Stimulated activated CD4-positive, alpha-beta T cell treated with anti-CD3 and anti-CD28 coated beads, Interleukin-12 subunit alpha, Interleukin-12 subunit beta, amount 100 ng/mL, for 48 hours (primary cell): ENCODE data around the gene ANXA6.

Experiments used
- DNase-seq, 3 donors: peaks; one replicate each; pipeline ENCODE4 v3.0.0-alpha.2; 2020; ENCODE audit warnings: low read depth in 2 of 3, low spot score in 1 of 3

Gene ANXA6

DNA sequence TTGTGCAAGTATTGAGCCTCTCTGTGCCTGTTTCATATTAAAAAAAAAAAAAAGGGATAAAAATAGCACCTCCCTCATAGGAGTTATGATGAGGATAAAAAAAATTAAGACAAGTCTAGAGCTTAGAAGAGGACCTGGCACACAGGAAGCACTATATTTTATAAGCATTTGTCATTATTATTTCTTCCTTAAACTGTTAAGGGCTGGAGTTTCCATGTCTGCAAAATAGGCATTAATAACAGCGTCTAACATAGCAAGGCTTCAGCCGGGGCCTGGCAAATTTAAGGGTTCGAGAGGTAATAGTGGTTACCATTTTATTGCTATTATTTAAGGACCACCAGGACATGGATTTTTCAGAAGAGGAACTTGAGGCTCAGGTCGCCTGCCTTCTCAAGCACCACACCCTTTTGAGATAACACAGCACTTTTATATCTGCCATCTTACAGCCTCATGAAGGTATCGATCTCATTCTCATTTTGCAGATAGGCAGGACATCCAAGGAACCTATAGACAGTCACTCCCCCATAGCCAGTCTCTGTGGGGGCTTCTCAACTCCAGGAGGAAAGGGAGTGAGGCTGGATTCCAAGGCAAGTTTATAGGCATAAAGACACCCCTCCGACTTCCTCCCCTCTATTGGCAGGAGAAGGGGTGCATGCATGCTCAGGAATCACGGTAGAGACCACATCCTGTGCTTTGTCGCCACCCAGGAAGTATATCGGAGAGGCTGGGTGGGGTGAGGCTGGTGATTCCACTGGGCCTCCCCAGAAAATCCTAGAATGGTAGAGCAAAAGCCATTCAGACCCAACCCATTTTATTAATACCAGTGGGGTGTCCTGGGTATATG lies 2.4 kb downstream of the ANXA6 start:
- no peak for DNase-seq

DNA sequence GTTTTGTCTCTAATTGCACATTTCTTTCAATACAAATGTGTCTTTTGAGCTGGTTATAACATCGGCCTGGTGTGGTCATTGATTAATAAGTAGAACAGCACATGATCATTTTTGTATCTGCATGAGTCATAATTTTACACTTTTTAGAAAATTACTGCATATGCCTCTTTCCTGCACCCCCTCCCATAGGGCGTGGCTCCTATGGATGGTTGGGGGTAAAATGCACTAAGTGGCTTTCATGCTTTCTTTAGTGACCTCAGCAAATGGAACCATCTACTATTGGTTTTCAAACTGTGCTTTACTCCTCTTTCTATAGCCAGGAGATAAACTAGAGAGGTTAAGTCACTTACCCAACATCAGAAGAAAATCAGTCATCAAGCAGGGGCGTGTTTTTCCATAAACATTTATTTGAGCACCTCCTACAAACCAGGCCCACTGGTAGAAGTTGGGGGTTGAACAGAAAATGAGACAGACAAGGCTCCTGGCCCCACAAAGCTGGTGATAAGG lies 3.8 kb downstream of the ANXA6 start:
- peak in 2 of 3 donors; percentile 49 to 63 for DNase-seq

DNA sequence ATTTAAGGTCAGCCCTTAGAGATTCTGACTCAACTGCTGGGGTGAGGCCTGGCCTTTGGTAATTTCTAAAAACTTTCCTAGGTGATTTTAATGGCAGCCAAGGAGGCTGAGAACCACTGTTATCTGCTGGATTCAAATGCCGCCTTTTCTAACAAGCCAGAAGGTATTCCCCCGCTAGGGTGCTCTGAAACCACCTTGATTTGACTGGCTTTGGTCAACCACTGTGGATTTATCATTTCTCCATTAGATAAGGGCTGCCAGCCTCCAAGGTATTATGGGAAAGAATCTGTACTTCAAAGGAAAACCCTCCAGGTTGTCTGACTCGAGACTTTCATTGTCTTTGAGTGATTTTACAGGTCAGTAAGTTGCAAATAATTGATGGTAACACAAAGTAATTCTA lies 4.3 kb downstream of the ANXA6 start:
- DNase-seq, result no peak

DNA sequence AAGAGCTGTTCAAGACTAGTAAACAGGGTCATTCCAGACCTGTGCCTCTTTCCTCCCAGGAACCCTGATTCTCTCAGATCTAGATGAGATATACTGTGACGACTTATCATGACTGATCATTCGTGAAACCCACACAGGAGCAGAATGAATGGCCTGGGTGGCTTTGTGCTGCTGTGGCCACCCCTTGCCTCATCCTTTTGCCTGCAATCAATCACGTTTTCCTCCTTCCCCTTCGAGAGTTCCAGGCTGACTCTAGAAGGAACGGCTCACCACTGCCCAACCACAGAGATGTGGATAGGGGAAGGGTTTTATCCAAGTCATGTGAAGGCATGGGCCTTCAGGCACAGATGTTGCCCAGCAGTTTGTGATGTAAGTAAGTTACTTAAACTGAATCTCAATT lies 5.8 kb downstream of the ANXA6 start:
- peak; percentile 59 to 72 (median 67) for DNase-seq

DNA sequence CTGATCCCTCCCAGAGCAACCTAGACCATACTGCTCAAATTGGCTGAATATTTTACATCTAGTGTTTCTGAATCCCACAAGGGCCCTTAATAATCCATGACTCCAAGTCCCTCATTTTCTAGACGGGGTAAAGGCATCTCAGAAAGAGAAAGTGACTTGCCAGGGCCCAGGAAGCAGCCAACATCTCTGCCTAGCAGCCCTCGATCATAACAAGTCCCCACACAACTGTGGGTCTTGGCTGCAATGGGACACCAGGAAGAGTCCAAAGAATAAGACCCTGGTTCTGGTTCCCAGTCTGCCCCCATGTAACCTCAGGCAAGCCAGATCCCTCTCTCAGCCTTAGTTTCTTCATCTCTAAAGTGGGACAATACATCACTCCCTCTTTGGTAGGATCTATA lies 6.3 kb downstream of the ANXA6 start:
- no peak for DNase-seq

DNA sequence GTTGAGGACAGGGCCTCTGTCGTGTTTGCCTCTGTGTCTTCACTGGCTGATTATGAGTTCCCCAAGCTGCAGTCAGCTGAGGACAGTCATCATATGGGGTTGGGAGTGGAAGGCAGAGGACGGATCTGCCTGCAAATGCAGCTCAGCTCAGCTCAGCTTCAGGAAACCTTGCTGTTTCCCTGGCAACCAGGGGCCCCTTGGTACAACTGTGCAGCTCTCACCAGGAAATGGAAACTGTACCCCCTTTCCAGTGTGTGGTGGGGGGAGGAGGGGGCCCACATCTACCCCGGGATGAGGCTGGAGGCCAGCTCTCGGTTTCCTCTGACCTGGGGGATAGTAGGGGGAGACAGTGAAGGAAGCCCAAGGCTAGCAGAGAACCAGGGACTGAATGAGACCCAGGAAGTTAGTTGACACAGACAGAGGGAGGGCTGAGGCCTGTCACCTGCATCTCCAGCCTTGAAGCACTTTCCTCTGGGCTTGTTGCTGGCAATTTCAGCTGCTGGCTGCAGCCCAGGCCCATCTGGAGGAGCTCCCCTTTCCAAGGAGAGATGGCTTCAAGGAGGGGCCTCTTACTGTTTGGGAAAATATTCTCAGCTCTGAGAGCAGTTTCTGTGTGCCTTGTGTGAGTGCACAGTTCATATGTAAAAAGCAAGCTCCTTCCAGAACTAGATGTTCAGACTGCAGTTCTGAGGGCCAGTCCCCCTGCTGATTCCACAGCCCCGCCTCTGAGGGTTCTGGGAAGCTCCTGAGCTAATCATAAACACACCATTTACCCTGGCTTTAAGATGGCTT lies 6.9 kb downstream of the ANXA6 start:
- DNase-seq, result peak; percentile 50 to 57 (median 54)

DNA sequence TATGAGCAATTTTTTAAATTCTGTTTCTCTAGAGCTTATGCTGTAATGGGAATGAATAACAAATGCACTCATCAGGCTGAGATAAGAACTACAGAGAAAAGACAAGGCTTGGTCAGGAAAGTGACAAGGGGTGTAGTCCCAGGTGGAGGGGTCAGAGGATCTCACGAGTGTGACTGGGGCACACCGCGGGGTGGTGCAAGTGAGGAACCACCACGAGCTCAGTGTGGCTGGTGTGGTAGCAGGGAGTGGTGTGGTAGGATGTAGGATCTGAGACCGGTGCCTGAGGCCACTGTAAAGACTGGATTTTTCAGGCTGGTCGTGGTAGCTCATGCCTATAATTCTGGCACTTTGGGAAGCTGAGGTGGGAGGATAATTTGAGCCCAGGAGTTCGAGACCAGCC lies 9.0 kb downstream of the ANXA6 start:
- DNase-seq, result no peak

DNA sequence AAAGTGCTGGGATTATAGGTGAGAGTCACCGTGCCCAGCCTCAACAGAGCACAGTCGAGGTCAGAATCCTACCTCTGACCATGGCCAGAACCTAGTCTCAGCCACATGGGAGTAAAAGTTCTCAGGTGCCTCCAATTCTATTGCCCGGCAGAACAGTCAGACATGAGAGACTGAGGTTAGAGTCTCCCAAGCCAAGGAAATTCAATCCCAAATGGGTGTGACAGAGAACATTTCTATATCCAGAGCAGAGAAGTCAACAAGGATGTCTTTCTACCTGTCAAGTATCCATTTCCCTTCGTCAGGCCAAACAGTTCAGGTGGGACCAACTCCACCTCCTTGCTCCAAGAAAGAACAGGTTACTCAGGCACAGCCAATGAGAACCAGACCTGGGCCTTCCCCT lies 10.5 kb downstream of the ANXA6 start:
- DNase-seq, result no peak

DNA sequence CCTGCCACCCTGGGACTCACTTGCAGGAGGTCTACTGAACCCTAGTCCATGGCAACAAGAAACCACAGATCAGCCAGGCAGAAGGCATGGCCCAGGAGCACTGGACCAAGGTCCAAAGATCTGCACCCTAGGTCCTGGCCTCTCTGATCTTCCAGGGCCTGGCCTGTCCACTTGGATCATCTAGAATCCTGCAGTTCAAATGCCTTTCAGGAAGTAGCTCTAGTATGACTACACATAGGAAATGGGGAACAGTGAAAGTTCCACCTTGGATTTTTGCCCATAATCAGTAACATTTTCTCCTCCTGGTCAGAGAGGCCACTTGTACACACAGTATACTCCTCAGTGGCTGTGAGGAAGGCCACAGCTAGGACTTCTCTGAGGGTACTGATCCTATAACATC lies 11.5 kb downstream of the ANXA6 start:
- DNase-seq, result no peak

DNA sequence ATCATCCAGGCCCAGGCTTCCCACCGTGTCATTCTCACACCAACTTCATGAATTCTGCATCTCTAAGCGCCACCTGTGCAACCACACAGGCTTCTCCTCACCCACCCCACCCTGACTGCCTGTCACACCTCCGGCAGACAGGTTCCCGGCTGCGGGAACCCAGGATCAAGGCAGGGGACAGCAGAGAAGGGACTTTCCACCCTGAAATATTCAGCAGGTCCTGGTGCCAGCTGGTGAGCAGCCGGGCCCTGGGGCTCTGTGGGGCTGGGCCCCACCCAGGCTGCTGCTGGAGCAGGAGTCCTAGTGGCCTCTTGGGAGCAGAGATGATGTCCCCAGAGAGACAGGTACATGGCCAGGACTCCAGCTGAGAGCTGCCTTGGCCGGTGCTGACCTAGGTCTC lies 12.7 kb downstream of the ANXA6 start:
- no peak for DNase-seq

DNA sequence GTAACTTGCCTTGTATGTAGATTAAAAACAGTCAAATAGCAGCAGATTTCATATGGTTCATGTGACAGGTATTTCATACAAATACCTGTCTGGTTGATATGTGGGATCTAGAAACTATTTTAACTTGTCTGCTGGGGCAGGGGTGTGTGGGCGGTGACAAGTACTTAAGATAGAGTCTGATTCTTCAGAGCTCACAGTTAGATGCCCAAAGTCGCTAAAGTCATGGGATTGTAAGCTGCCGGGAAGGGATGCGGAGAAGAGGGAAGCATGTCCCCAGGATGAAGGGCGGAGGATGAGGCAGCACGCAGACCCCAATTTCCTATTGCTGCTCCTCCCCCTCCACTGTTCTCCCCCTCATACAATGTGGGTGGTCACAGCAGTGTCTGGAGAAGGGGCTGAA lies 13.3 kb downstream of the ANXA6 start:
- DNase-seq, result no peak

DNA sequence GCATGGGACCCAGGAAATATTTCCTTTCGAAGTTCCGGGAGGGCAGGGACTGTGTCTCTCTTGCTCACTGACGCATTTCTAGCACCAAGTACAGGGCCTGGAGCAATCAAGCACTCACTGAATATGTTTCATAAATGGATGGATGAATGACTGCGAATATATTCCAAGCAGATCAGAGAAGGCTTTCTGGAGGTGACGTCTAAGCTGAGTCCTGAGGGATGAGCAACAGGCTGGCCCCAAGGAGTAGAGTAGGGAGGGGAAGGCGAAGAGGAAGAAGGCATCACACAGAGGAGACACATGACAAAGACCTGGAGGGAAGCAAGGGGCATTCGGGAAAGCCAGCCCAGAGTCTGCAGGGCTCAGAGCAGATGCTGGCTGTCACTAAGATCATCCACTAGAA lies 13.9 kb downstream of the ANXA6 start:
- no peak for DNase-seq

DNA sequence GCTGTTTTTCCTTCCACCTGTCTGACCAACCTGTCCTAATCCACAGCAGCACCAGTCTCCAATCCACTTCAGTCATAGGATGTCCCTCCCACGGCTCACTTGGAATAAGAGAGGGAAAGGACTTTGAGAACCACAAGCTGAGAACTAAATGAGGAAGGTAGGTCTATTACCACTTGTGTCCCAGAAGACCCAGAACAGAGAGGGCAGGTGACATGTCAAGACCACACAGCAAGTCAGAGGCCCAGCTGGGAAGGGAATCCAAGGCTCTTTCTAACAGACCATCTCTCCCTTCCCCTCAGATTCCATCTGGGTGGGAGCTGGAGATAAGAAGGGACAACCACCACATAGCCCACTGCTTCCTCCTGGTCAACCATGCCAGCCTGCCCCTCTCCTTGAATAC lies 14.6 kb downstream of the ANXA6 start:
- no peak for DNase-seq

DNA sequence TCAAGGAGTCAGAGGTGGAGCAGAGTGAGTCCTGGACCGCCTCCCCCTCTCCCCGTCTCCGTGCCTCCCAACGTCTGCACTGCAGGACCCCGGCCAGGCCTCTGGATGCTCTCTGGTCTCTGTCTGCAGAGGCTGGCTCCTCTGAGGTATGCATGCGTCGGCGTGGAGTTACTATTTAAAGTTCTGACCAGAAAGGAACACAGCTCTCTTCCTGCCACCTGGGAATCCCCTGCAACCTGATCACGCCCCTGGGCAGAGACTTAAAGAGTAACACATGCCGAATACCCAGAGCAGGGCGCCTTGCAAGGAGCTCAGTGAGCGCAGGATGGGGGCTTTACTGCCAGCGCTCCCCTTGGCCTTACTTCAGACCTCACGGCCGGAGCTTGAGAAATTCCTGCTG lies 16.0 kb downstream of the ANXA6 start:
- DNase-seq, result peak in 2 of 3 donors; percentile 36 to 44

DNA sequence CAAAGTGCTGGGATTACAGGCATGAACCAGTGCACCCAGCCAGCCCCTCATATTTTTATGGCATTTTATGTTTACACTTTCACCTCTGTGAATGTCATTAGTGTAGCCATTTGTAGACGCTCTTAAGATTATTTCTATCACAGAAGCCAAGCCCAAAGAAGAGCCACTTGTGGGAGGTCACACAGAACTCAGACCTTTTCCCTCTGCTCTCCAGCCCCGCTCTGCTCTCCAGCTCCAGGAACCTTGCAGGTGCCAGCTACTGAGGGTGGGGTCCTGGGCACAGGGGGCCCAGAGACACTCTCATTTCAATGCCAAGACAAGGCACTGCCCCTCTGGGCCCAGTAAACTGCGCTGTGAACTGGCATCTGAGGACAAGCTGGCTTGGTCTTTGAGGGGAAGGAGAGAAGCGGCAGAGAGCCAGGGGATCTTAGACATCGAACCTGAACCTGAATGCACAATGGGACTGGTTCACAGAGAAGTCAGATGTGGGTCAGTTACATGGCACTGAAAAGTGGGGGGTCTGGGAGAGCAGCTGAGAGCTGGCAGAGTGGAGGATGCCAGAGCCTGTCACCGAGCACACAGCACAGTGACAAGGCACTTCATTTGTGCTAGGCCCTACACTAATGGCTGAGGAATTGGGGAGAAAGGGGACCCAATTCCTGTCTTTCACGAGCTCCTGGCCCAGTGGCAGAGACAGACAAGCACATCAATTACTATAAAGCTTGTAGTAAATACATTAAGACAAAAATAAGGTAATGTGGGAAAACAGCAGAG lies 16.7 kb downstream of the ANXA6 start:
- no peak for DNase-seq

DNA sequence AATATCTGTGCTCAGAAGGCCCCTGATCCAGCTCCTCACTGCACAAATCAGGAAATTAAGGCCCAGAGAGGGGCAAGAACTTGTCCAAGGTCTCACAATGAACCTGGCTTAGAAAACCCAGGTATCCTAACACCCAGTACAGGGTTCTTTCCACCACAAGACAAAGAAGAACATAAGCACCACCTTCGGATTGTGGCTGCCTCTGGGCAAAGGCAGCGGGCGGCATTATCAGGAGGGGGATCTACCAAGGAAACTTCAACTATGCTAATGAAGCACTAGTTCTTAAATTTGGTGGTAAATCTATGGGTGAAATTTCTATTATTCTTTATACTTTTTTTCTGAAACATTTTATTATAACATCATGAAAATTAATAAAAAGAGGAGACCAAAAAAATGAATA lies 17.9 kb downstream of the ANXA6 start:
- DNase-seq, result no peak

DNA sequence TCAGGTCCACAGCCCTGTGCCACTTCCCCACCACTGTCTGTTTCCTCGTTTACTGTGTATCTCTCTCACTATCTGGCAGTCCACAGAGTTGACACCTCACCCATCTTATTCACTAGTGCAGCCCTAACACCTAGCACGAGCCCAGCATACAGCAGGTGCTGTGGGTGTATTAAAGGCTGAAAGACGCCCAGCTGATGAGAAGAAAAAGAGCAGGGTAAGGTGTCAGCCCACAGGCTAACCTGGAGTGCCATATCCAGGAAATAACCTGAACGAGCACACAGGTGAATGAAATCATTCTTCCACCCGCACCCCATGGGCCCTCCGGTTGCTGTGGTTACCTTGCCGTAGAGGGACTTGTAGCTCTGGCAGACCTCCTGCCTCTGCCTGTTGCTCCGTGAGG lies 18.6 kb downstream of the ANXA6 start:
- DNase-seq, result no peak

DNA sequence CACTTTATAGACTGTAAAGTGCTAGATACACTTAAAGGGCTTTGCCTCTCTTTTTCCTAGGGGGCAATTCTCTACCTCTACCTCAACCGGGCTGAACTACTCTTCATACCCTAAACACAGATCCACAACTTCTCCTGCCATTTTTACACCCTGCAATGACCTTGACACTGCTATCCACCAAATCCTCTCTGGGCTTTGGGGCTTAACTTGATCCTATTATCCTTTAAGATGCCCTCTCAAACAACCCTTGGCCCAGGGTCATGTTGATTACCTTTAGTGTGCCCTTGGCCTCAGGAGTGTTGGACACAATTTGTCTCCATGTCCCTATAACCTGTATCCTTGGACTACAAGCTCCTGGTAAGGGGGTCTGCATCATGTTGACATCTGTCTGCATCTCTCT lies 19.5 kb downstream of the ANXA6 start:
- DNase-seq, result no peak

DNA sequence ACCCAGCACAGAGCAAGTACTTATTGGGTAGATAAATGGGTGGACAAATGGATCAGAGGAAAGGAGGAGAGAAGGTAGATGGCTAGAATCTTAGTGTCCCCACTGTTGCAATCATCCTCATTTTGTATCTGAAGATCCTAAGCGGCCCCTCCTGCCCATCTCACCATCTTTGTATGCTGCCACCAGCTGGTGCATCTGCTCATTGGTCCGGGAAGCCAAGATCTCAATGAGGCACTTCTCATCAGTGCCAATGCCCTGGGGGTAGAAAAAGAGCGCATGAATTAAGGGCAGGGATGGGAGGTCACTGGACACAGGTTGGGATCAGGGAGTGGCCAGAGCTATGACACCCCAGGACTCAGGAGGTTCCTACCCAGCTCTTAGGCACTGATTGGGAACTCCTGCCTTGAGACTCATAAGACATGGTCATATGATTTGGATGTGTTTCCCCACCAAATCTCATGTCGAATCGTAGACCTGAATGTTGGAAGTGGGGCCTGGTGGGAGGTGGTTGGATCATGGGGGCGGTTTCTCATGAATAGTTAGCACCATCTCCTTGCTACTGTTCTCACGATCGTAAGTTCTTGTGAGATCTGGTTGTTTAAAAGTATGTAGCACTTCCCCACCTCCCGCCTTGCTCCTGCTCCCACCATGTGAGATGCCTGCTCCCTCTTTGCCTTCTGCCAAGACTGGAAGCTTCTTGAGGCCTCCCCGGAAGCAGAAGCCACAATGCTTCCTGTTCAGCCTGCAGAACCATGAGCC lies 20.3 kb downstream of the ANXA6 start:
- DNase-seq, result no peak

DNA sequence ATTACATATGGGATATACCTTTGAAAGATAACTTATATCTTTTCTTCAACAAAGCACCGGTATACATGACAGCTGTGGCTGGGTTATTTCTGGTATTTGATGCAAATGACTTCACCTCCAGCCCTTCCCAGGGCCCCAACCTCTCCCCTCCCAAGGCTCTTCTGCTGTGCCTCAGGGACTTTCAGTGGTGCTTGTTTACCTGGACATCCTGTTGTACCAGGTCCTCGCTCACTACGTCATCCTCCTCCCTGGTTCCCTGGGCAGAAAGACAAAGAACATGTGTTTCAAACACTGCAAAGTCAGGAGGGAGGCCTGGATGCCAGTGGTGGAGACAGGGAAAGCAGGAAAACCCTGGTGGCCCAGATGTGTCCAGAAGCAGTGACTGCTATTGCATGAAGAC lies 23.4 kb downstream of the ANXA6 start:
- DNase-seq, result no peak

DNA sequence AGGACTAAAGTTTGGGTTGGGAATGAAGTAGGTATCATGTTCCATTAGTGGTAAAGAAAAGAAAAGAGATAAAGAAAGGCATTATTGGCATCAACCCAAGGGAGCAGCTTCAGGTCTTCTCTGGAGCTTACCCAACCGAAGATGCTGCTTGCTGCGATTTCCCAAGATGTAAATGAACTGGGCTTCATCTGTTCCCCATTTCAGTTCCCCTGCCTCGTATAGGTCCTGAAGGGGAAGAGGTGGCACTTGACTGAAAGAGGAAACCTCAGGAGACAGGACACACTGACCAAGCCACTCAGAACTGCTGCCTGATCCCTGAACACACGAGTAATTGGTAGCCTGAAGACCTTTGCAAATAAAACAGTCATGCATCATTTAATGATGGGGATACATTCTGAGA lies 24.6 kb downstream of the ANXA6 start:
- no peak for DNase-seq
